Neuronal stem cell (in vitro differentiated cells): ENCODE data around the gene LCE6A.

Experiments used
- DNase-seq: peaks from one replicate; pipeline ENCODE4 v3.0.0-alpha.2; 2013; ENCODE audit warnings: low spot score
- H2AFZ ChIP-seq: one replicate; pipeline ENCODE4 v1.6.1; 2013; ENCODE audit warnings: mild to moderate bottlenecking, low read length, inconsistent platforms
- H2AK5ac ChIP-seq: 2 replicates; pipeline ENCODE4 v1.6.1; 2013; ENCODE audit warnings: low read depth, mild to moderate bottlenecking, inconsistent platforms, low read length, moderate library complexity, mixed read lengths
- H2BK120ac ChIP-seq: 2 replicates; pipeline ENCODE4 v1.6.1; 2013; ENCODE audit warnings: low read depth, mild to moderate bottlenecking, inconsistent platforms, low read length, moderate library complexity, mixed read lengths
- H2BK12ac ChIP-seq: one replicate; pipeline ENCODE4 v1.6.1; 2013; ENCODE audit warnings: low read length, inconsistent platforms
- H2BK15ac ChIP-seq: 2 replicates; pipeline ENCODE4 v1.6.1; 2013; ENCODE audit warnings: mild to moderate bottlenecking, low read length, inconsistent platforms, mixed read lengths
- H2BK5ac ChIP-seq: one replicate; pipeline ENCODE4 v1.6.1; 2013; ENCODE audit warnings: inconsistent platforms, mild to moderate bottlenecking, low read length, moderate library complexity
- H3K14ac ChIP-seq: one replicate; pipeline ENCODE4 v1.6.1; 2013; ENCODE audit warnings: low read length, inconsistent platforms
- H3K18ac ChIP-seq: 2 replicates; pipeline ENCODE4 v1.6.1; 2013; ENCODE audit warnings: low read length, inconsistent platforms
- H3K23ac ChIP-seq: 2 replicates; pipeline ENCODE4 v1.6.1; 2013; ENCODE audit warnings: low read depth, mild to moderate bottlenecking, mixed read lengths, low read length, inconsistent platforms; ENCODE audit not compliant: poor library complexity
- H3K27ac ChIP-seq: replicated peaks from 3 replicates; pipeline ENCODE4 v1.5.1; 2013; ENCODE audit warnings: low read length, inconsistent platforms
- H3K27me3 ChIP-seq, 3 experiments: 2 replicates each; pipeline ENCODE4 v1.6.1; 2013; ENCODE audit warnings: low read length in 3 of 3, mild to moderate bottlenecking in 2 of 3, inconsistent platforms in 1 of 3, low read depth in 1 of 3, mixed read lengths in 1 of 3, moderate library complexity in 1 of 3; ENCODE audit not compliant: control insufficient read depth in 3 of 3, insufficient read depth in 3 of 3
- H3K36me3 ChIP-seq, 2 donors: replicated peaks in 1 of 2; 2 replicates each; pipeline ENCODE4 v1.6.1; 2013; ENCODE audit warnings: low read length in 2 of 2; ENCODE audit not compliant: control insufficient read depth in 2 of 2, insufficient read depth in 2 of 2
- H3K4ac ChIP-seq: 2 replicates; pipeline ENCODE4 v1.6.1; 2013; ENCODE audit warnings: inconsistent platforms, mild to moderate bottlenecking, low read length, moderate library complexity
- H3K4me1 ChIP-seq, 2 donors: 1 replicate in 1 of 2; 2 replicates in 1 of 2; pipeline ENCODE4 v1.6.1; 2013; ENCODE audit warnings: low read length in 2 of 2, low read depth in 1 of 2; ENCODE audit not compliant: control insufficient read depth in 2 of 2, insufficient read depth in 1 of 2
- H3K4me2 ChIP-seq: one replicate; pipeline ENCODE4 v1.6.1; 2013; ENCODE audit warnings: mild to moderate bottlenecking, low read length, inconsistent platforms; ENCODE audit not compliant: insufficient read depth, poor library complexity, severe bottlenecking
- H3K4me3 ChIP-seq, 2 donors: 2 replicates each; pipeline ENCODE4 v1.5.1; 2013; ENCODE audit warnings: low read length in 2 of 2, mild to moderate bottlenecking in 2 of 2, inconsistent platforms in 1 of 2, moderate library complexity in 1 of 2
- H3K79me1 ChIP-seq: one replicate; pipeline ENCODE4 v1.6.1; 2013; ENCODE audit warnings: low read depth, mild to moderate bottlenecking, inconsistent platforms, low read length, moderate library complexity
- H3K9ac ChIP-seq: one replicate; pipeline ENCODE4 v1.6.1; 2013; ENCODE audit warnings: mild to moderate bottlenecking, low read depth, low read length, inconsistent platforms; ENCODE audit not compliant: poor library complexity
- H3K9me3 ChIP-seq, 2 donors: replicated peaks in 1 of 2; 2 replicates each; pipeline versions ENCODE3 to v1.6.1; 2013; ENCODE audit warnings: low read length in 2 of 2, mild to moderate bottlenecking in 2 of 2, inconsistent platforms in 1 of 2, low read depth in 1 of 2, mixed read lengths in 1 of 2, moderate library complexity in 1 of 2; ENCODE audit not compliant: control insufficient read depth in 2 of 2, insufficient read depth in 1 of 2
- H4K8ac ChIP-seq: one replicate; pipeline ENCODE4 v1.6.1; 2013; ENCODE audit warnings: low read depth, mild to moderate bottlenecking, inconsistent platforms, low read length, moderate library complexity
- H4K91ac ChIP-seq: one replicate; pipeline ENCODE4 v1.6.1; 2013; ENCODE audit warnings: low read length, low read depth, mild to moderate bottlenecking, inconsistent platforms; ENCODE audit not compliant: poor library complexity
- WGBS, 2 donors: extraction: QIAGEN DNeasy Blood & Tissue Kit; methylation state at CpG; one replicate each; pipeline ENCODE4 v1.1.7; 2013; ENCODE audit warnings: missing lambda C conversion rate in 2 of 2, mixed read lengths in 1 of 2; ENCODE audit not compliant: insufficient read length in 2 of 2, insufficient replicate concordance in 1 of 2; ENCODE audit errors: extremely low coverage in 2 of 2; 5-methylcytosine and 5-hydroxymethylcytosine counted together

The LCE6A gene

GRCh38 chr1:152878042-152878441, 35.4 kb downstream of the LCE6A start, which contains the start of gene SMCP:
Gene SMCP (plus strand): TSS chr1:152878322. CDS start chr1:152884423, 6,101 bp downstream.
- H3K27me3 ChIP-seq: no peaks in the 10 kb centered on the region
- H3K4ac ChIP-seq: no peak within 1 kb of the TSS
- no peak within 1 kb of the TSS for H4K8ac ChIP-seq
- no peak within 1 kb of the TSS for H3K23ac ChIP-seq
- no peak within 1 kb of the TSS for H2BK12ac ChIP-seq
- no peak within 1 kb of the TSS for H2BK15ac ChIP-seq
- no peaks in the 10 kb centered on the region for H3K4me1 ChIP-seq
- H3K9me3 ChIP-seq: peaks cover 0 to 2% of the 10 kb centered on the region in 2 donors
- H3K14ac ChIP-seq: no peak within 1 kb of the TSS
- no peak within 1 kb of the TSS for H2AK5ac ChIP-seq
- H3K27ac ChIP-seq: no peak within 1 kb of the TSS
- H3K4me3 ChIP-seq: no peak within 1 kb of the TSS
- no peak for DNase-seq
- H2BK5ac ChIP-seq: no peak within 1 kb of the TSS
- H2BK120ac ChIP-seq: no peak within 1 kb of the TSS
- no peak within 1 kb of the TSS for H4K91ac ChIP-seq
- H3K36me3 ChIP-seq: no peaks in the 10 kb centered on the region
- H3K79me1 ChIP-seq: no peaks in the 10 kb centered on the region
- no peak within 1 kb of the TSS for H3K18ac ChIP-seq
- WGBS, 2 donors: no CpG with 5 or more reads among the region's 1 CpG
- H3K9ac ChIP-seq: no peak within 1 kb of the TSS
- H3K4me2 ChIP-seq: no peak within 1 kb of the TSS
- H2AFZ ChIP-seq: no peak within 1 kb of the TSS

GRCh38 chr1:152879559-152880198, 37.0 kb downstream of the LCE6A start:
- Histone ChIP-seq H3K9ac (no peak overlapping the region), H3K4me1 (no peaks in the 10 kb centered on the region), H3K18ac (no peak overlapping the region), H3K14ac (no peak overlapping the region), H3K4me2 (no peak overlapping the region), H3K4ac (no peak overlapping the region), H3K23ac (no peak overlapping the region), H4K8ac (no peak overlapping the region), H2BK12ac (no peak overlapping the region), H2AK5ac (no peak overlapping the region), H3K79me1 (no peaks in the 10 kb centered on the region), H4K91ac (no peak overlapping the region), H2BK5ac (no peak overlapping the region), H3K4me3 (no peak overlapping the region), H2BK15ac (no peak overlapping the region), H3K27me3 (no peaks in the 10 kb centered on the region), H3K9me3 (peaks cover 0 to 4% of the 10 kb centered on the region in 2 donors), H3K36me3 (no peaks in the 10 kb centered on the region), H2BK120ac (no peak overlapping the region), H3K27ac (no peak overlapping the region), H2AFZ (no peak overlapping the region)
- DNase-seq: no peak

GRCh38 chr1:152880316-152880715, 37.7 kb downstream of the LCE6A start:
- Histone ChIP-seq H3K18ac (no peak overlapping the region), H3K9ac (no peak overlapping the region), H3K79me1 (no peaks in the 10 kb centered on the region), H2AK5ac (no peak overlapping the region), H2BK15ac (no peak overlapping the region), H2AFZ (no peak overlapping the region), H4K8ac (no peak overlapping the region), H2BK120ac (no peak overlapping the region), H3K9me3 (peaks cover 0 to 4% of the 10 kb centered on the region in 2 donors), H3K4me1 (no peaks in the 10 kb centered on the region), H2BK5ac (no peak overlapping the region), H3K36me3 (no peaks in the 10 kb centered on the region), H3K27ac (no peak overlapping the region), H4K91ac (no peak overlapping the region), H2BK12ac (no peak overlapping the region), H3K4me2 (no peak overlapping the region), H3K4ac (no peak overlapping the region), H3K14ac (no peak overlapping the region), H3K4me3 (no peak overlapping the region), H3K27me3 (no peaks in the 10 kb centered on the region), H3K23ac (no peak overlapping the region)
- no CpG with 5 or more reads among the region's 4 CpGs for WGBS, 2 donors
- no peak for DNase-seq

GRCh38 chr1:152880907-152881306, 38.3 kb downstream of the LCE6A start:
- Histone ChIP-seq H3K4ac (no peak overlapping the region), H3K9ac (no peak overlapping the region), H3K18ac (no peak overlapping the region), H2AFZ (no peak overlapping the region), H2BK120ac (no peak overlapping the region), H3K79me1 (no peaks in the 10 kb centered on the region), H3K27me3 (no peaks in the 10 kb centered on the region), H3K23ac (no peak overlapping the region), H3K9me3 (peaks cover 0 to 4% of the 10 kb centered on the region in 2 donors), H4K8ac (no peak overlapping the region), H3K36me3 (no peaks in the 10 kb centered on the region), H2BK15ac (no peak overlapping the region), H3K4me2 (no peak overlapping the region), H3K27ac (no peak overlapping the region), H3K14ac (no peak overlapping the region), H3K4me3 (no peak overlapping the region), H3K4me1 (no peaks in the 10 kb centered on the region), H2BK12ac (no peak overlapping the region), H2AK5ac (no peak overlapping the region), H2BK5ac (no peak overlapping the region), H4K91ac (no peak overlapping the region)
- DNase-seq: no peak
- no CpG with 5 or more reads among the region's 5 CpGs for WGBS, 2 donors
